H1 (cell line): Measurements from ENCODE around the gene CDK5RAP3. TPM values are rescaled to one million over a fixed set of nuclear protein-coding genes. Genes with fewer than 3 reads are reported as not detected.

Experiments used
- CTCF ChIA-PET: fragments of 300-600 bp; sonication (Branson Sonifier 250); formaldehyde crosslinking; loops from one replicate; lab custom pipeline; 2021; ENCODE audit not compliant: partially characterized antibody; lab: Charles Lee
- POLR2A ChIA-PET: fragments of 300-600 bp; sonication (Branson Sonifier 250); formaldehyde crosslinking; loops from one replicate; lab custom pipeline; 2021; ENCODE audit warnings: inconsistent platforms; ENCODE audit not compliant: partially characterized antibody; lab: Charles Lee
- DNase-seq, 2 experiments: peaks; one replicate each; pipeline versions ENCODE4 v3.0.0 to v3.0.0-alpha.2; 2010 to 2022; ENCODE audit warnings: low spot score in 2 of 2, low read depth in 1 of 2, mixed read lengths in 1 of 2
- FAIRE-seq: peaks from 2 replicates; lab custom pipeline; 2011; peaks lifted over from hg19 to GRCh38; lab: Jason Lieb, UNC
- H2AFZ ChIP-seq: 2 replicates; pipeline ENCODE4 v1.8.1; 2012; ENCODE audit warnings: low read length, inconsistent platforms
- H2AK5ac ChIP-seq: 2 replicates; pipeline ENCODE4 v1.6.1; 2013; ENCODE audit warnings: low read depth, low read length
- H2BK120ac ChIP-seq: replicated peaks from 2 replicates; pipeline ENCODE3; 2013; ENCODE audit warnings: low read depth, low read length, inconsistent platforms
- H2BK12ac ChIP-seq: 2 replicates; pipeline ENCODE4 v1.6.1; 2013; ENCODE audit warnings: low read depth, low read length
- H2BK15ac ChIP-seq: 2 replicates; pipeline ENCODE4 v1.6.1; 2013; ENCODE audit warnings: low read length
- H2BK20ac ChIP-seq: 2 replicates; pipeline ENCODE4 v1.6.1; 2013; ENCODE audit warnings: low read length
- H2BK5ac ChIP-seq: 2 replicates; pipeline ENCODE4 v1.6.1; 2013; ENCODE audit warnings: low read depth, low read length
- H3K14ac ChIP-seq: 2 replicates; pipeline ENCODE4 v1.6.1; 2013; ENCODE audit warnings: inconsistent platforms; ENCODE audit not compliant: insufficient read length
- H3K18ac ChIP-seq: 2 replicates; pipeline ENCODE4 v1.6.1; 2013; ENCODE audit warnings: low read length; ENCODE audit errors: extremely low read depth
- H3K23ac ChIP-seq: 2 replicates; pipeline ENCODE4 v1.6.1; 2013; ENCODE audit warnings: inconsistent platforms; ENCODE audit not compliant: insufficient read length
- H3K23me2 ChIP-seq: 2 replicates; pipeline ENCODE4 v1.6.1; 2013; ENCODE audit warnings: low read depth, low read length
- H3K27ac ChIP-seq: 2 replicates; pipeline ENCODE4 v1.6.1; 2011; ENCODE audit warnings: low read depth, low read length, inconsistent platforms
- H3K27me3 ChIP-seq, 4 experiments: replicated peaks in 1 of 4; 1 replicate in 1 of 4; 2 replicates in 3 of 4; pipeline versions ENCODE4 v1.6.1 to v1.8.1; 2011 to 2013; ENCODE audit warnings: low read length in 3 of 4, mild to moderate bottlenecking in 3 of 4, inconsistent platforms in 2 of 4, mixed read lengths in 2 of 4, moderate library complexity in 1 of 4; ENCODE audit not compliant: control insufficient read depth in 3 of 4, insufficient read depth in 3 of 4; ENCODE audit errors: extremely low read depth in 1 of 4
- H3K36me3 ChIP-seq, 4 experiments: 2 replicates each; pipeline versions ENCODE4 v1.6.1 to v1.8.1; 2011 to 2013; ENCODE audit warnings: mild to moderate bottlenecking in 4 of 4, low read length in 3 of 4, moderate library complexity in 2 of 4, control low read depth in 1 of 4, inconsistent platforms in 1 of 4; ENCODE audit not compliant: insufficient read depth in 4 of 4, control insufficient read depth in 2 of 4
- H3K4ac ChIP-seq: replicated peaks from 2 replicates; pipeline ENCODE3; 2013; ENCODE audit warnings: low read length, low read depth, mixed read lengths, inconsistent platforms; ENCODE audit not compliant: insufficient read length
- H3K4me1 ChIP-seq, 4 experiments: replicated peaks in 1 of 4; 1 replicate in 1 of 4; 2 replicates in 3 of 4; pipeline versions ENCODE4 v1.6.1 to v1.8.1; 2011 to 2013; ENCODE audit warnings: low read length in 3 of 4, inconsistent platforms in 2 of 4, mixed read lengths in 1 of 4; ENCODE audit not compliant: insufficient read depth in 4 of 4, control insufficient read depth in 3 of 4
- H3K4me2 ChIP-seq, 2 experiments: 2 replicates each; pipeline versions ENCODE4 v1.6.1 to v1.8.1; 2011 to 2013; ENCODE audit warnings: low read depth in 2 of 2, low read length in 2 of 2, control low read depth in 1 of 2, inconsistent platforms in 1 of 2, mild to moderate bottlenecking in 1 of 2; ENCODE audit not compliant: insufficient read depth in 1 of 2
- H3K4me3 ChIP-seq, 4 experiments: fragments of 200-600, 300-600 bp in 1 of 4; sonication (generic), shearing (Covaris generic), sonication (Bioruptor Twin) in 1 of 4; 2 replicates each; pipeline versions ENCODE4 v1.5.1 to v1.8.1; 2011 to 2016; ENCODE audit warnings: low read length in 4 of 4, low read depth in 3 of 4, control low read depth in 2 of 4, inconsistent platforms in 2 of 4, mild to moderate bottlenecking in 2 of 4, mixed read lengths in 1 of 4, moderate library complexity in 1 of 4; ENCODE audit not compliant: insufficient read depth in 2 of 4; ENCODE audit errors: extremely low read depth in 1 of 4
- H3K56ac ChIP-seq: replicated peaks from 2 replicates; pipeline ENCODE3; 2013; ENCODE audit warnings: low read depth, mild to moderate bottlenecking, mixed read lengths, low read length, inconsistent platforms; ENCODE audit not compliant: insufficient read length
- H3K79me1 ChIP-seq: 2 replicates; pipeline ENCODE4 v1.6.1; 2013; ENCODE audit warnings: low read depth, low read length, control low read depth
- H3K79me2 ChIP-seq, 2 experiments: 2 replicates each; pipeline versions ENCODE4 v1.6.1 to v1.8.1; 2012 to 2013; ENCODE audit warnings: low read length in 2 of 2, mild to moderate bottlenecking in 2 of 2, inconsistent platforms in 1 of 2; ENCODE audit not compliant: insufficient read depth in 2 of 2, control insufficient read depth in 1 of 2
- H3K9ac ChIP-seq, 4 experiments: replicated peaks in 1 of 4; 1 replicate in 1 of 4; 2 replicates in 3 of 4; pipeline versions ENCODE4 v1.6.1 to v1.8.1; 2011 to 2013; ENCODE audit warnings: low read depth in 3 of 4, low read length in 3 of 4, control low read depth in 2 of 4, mild to moderate bottlenecking in 2 of 4, moderate library complexity in 2 of 4, inconsistent platforms in 1 of 4; ENCODE audit errors: extremely low read depth in 1 of 4
- H3K9me3 ChIP-seq, 2 experiments: 2 replicates each; pipeline versions ENCODE4 v1.6.1 to v1.8.1; 2012 to 2013; ENCODE audit warnings: mild to moderate bottlenecking in 2 of 2, moderate library complexity in 2 of 2, control low read depth in 1 of 2, inconsistent platforms in 1 of 2, low read depth in 1 of 2, low read length in 1 of 2, mixed read lengths in 1 of 2; ENCODE audit not compliant: insufficient read depth in 2 of 2
- H4K20me1 ChIP-seq, 2 experiments: replicated peaks in 1 of 2; 2 replicates each; pipeline versions ENCODE3 to v1.8.1; 2011 to 2013; ENCODE audit warnings: inconsistent platforms in 2 of 2, low read length in 2 of 2, mild to moderate bottlenecking in 1 of 2; ENCODE audit not compliant: insufficient read depth in 2 of 2, control insufficient read depth in 1 of 2
- H4K5ac ChIP-seq: 2 replicates; pipeline ENCODE4 v1.6.1; 2013; ENCODE audit warnings: low read length, low read depth, mixed read lengths, inconsistent platforms; ENCODE audit not compliant: insufficient read length
- H4K8ac ChIP-seq: 2 replicates; pipeline ENCODE4 v1.8.0; 2013; ENCODE audit warnings: mild to moderate bottlenecking, moderate library complexity, low read length, inconsistent platforms; ENCODE audit not compliant: insufficient read depth; ENCODE audit errors: extremely low read depth
- H4K91ac ChIP-seq: replicated peaks from 2 replicates; pipeline ENCODE3; 2013; ENCODE audit warnings: low read length, mixed read lengths, inconsistent platforms; ENCODE audit not compliant: insufficient read length
- CBX5 ChIP-seq: fragments of 300-800, 300-1000 bp; sonication (generic); IDR thresholded peaks from 2 replicates; pipeline ENCODE4 v1.7.1; 2016; ENCODE audit warnings: antibody characterized with exemption, low read length, low read depth
- CBX8 ChIP-seq: fragments of 300-800, 300-1000 bp; sonication (generic); IDR thresholded peaks from 2 replicates; pipeline ENCODE4 v1.7.1; 2016; ENCODE audit warnings: low read depth, low read length, borderline replicate concordance
- CHD1 ChIP-seq: IDR thresholded peaks from 2 replicates; pipeline ENCODE4 v1.6.1; 2012; ENCODE audit warnings: low read depth, low read length, improper control_type of control experiment
- FOSL1 ChIP-seq: IDR thresholded peaks from 2 replicates; pipeline ENCODE4 v1.6.1; 2011; ENCODE audit warnings: mild to moderate bottlenecking, low read depth, low read length, moderate library complexity; ENCODE audit not compliant: insufficient read depth
- GTF2F1 ChIP-seq: IDR thresholded peaks from 2 replicates; pipeline ENCODE4 v1.6.1; 2012; ENCODE audit warnings: low read depth, low read length, improper control_type of control experiment, borderline replicate concordance
- KDM4A ChIP-seq: IDR thresholded peaks from one replicate; pipeline ENCODE4 v1.7.1; 2012; ENCODE audit warnings: low read depth, mild to moderate bottlenecking, moderate library complexity, low read length, inconsistent platforms; ENCODE audit not compliant: severe bottlenecking
- MAFK ChIP-seq: IDR thresholded peaks from 2 replicates; pipeline ENCODE4 v1.6.1; 2012; ENCODE audit warnings: low read depth, mild to moderate bottlenecking, improper control_type of control experiment, low read length
- POU5F1 ChIP-seq: IDR thresholded peaks from 2 replicates; pipeline ENCODE4 v1.6.1; 2011; ENCODE audit warnings: low read depth, mild to moderate bottlenecking, low read length, moderate library complexity
- SIN3A ChIP-seq, 2 experiments: IDR thresholded peaks in 1 of 2; conservative IDR thresholded peaks in 1 of 2; 2 replicates each; pipeline ENCODE4 v1.6.1; 2011 to 2012; ENCODE audit warnings: low read length in 2 of 2, improper control_type of control experiment in 1 of 2, low read depth in 1 of 2, mild to moderate bottlenecking in 1 of 2
- USF2 ChIP-seq: IDR thresholded peaks from 2 replicates; pipeline ENCODE4 v1.6.1; 2011; ENCODE audit warnings: low read length, improper control_type of control experiment
- WGBS, 2 experiments: shearing (Covaris generic) in 1 of 2; methylation state at CpG; one replicate each; pipeline versions ENCODE4 v1.1.6 to v1.1.7; 2013 to 2015; ENCODE audit warnings: low lambda C conversion rate in 2 of 2, mixed read lengths in 2 of 2, inconsistent platforms in 1 of 2, low coverage in 1 of 2, missing lambda C conversion rate in 1 of 2; ENCODE audit not compliant: insufficient replicate concordance in 2 of 2, insufficient coverage in 1 of 2, insufficient read length in 1 of 2; ENCODE audit errors: extremely low coverage in 1 of 2, missing lambda C conversion rate in 1 of 2; 5-methylcytosine and 5-hydroxymethylcytosine counted together
- polyA plus RNA-seq, 7 experiments: library from polyadenylated mRNA; depleted of rRNA in 3 of 7; stranded (reverse) in 5 of 7; unstranded in 2 of 7; fragments of >200 nt in 5 of 7; fragments of 200-250 nt in 2 of 7; gene quantifications; 1 replicate in 5 of 7; 2 replicates in 1 of 7; 4 replicates in 1 of 7; pipeline versions ENCODE4 v1.2.1 to v1.2.3, GENCODE V29; 2011 to 2013; ENCODE audit warnings: missing spikeins in 2 of 7, mixed read lengths in 2 of 7
- total RNA-seq: library from RNA; stranded (reverse); fragmentation: NEBNext Ultra II Directional; extraction: Animal tissue kit (Norgen Biotek cat#: 25700); gene quantifications from 2 replicates; pipeline ENCODE4 v1.2.1, GENCODE V29; 2021

Gene CDK5RAP3
- total and polyA plus RNA-seq, 2 of the 8 experiments (the other 6 are each of a cell fraction or from before 2014, with no cell fraction given), result 88.2 to 93.2 TPM

- H3K4ac ChIP-seq, result no peak overlapping the region
- no peak overlapping the region for H3K14ac ChIP-seq
- H4K5ac ChIP-seq, result no peak overlapping the region
- H3K27ac ChIP-seq, result no peak overlapping the region
- no peaks in the 10 kb centered on the region for H3K9me3 ChIP-seq
- H3K56ac ChIP-seq, result no peak overlapping the region
- H2AK5ac ChIP-seq, result no peak overlapping the region
- no peak overlapping the region for H2BK120ac ChIP-seq
- H2BK12ac ChIP-seq, result no peak overlapping the region
- WGBS, 2 experiments, result 5% methylated on average over 52 of the region's 54 CpGs; no CpG with 5 or more reads in 1 of the 2 experiments
- peaks cover 18% of the 10 kb centered on the region for H3K23me2 ChIP-seq
- no peak overlapping the region for H4K8ac ChIP-seq
- no peaks in the 10 kb centered on the region for H3K79me2 ChIP-seq
- H3K36me3 ChIP-seq, result no peaks in the 10 kb centered on the region
- FAIRE-seq (no peak), DNase-seq (peak in 1 of 2 experiments; percentile 66)
- no peaks in the 10 kb centered on the region for H3K79me1 ChIP-seq
- H2BK20ac ChIP-seq, result no peak overlapping the region
- H3K9ac ChIP-seq, result no peak overlapping the region
- no peak overlapping the region for H3K23ac ChIP-seq
- H2BK5ac ChIP-seq, result no peak overlapping the region
- peak overlapping the region; percentile 12 for H4K91ac ChIP-seq
- no peak overlapping the region for H2AFZ ChIP-seq
- H3K27me3 ChIP-seq, result peaks cover 2 to 23% (median 17%) of the 10 kb centered on the region in 4 experiments
- peak overlapping the region; percentile 42 to 86 for H3K4me2 ChIP-seq
- ChIA-PET POLR2A (interaction anchor here (0.9 to 28.1 kb wide), 4 partner anchors 11 to 69 kb away, joined by 4 to 1227 read pairs (median 7); partner anchors contain the start of gene NFE2L1), CTCF (interaction anchor here (0.7 to 8.9 kb wide), 24 partner anchors 11 to 598 kb away, joined by 3 to 181 read pairs (median 5); partner anchors contain the start of genes NFE2L1 and SNX11)
- H3K4me1 ChIP-seq, result peaks cover 0 to 21% (median 11%) of the 10 kb centered on the region in 4 experiments; a peak in 5 of 7 replicates
- no peak overlapping the region for H2BK15ac ChIP-seq
- H3K4me3 ChIP-seq, result peak overlapping the region; percentile 23 to 65 (median 44)
- H3K18ac ChIP-seq, result no peak overlapping the region
- no peaks in the 10 kb centered on the region for H4K20me1 ChIP-seq
- TF ChIP-seq CHD1 (no peak), CBX5 (no peak), USF2 (no peak), POU5F1 (no peak), KDM4A (no peak), SIN3A (conservative IDR thresholded peaks at IDR 0.05 in 1 of 2, IDR thresholded peaks at IDR 0.05 in 1 of 2; ENCODE audit: low read depth in 1 of 2, low read length in 2 of 2) (no peak), CBX8 (no peak), MAFK (no peak), GTF2F1 (no peak), FOSL1 (no peak)
Measured at GRCh38 chr17:48024149-48025039, 53.5 kb downstream of the CDK5RAP3 start.
